Neural cell (in vitro differentiated cells): ENCODE measurements around the gene TCFL5. TPM values are rescaled to one million over a fixed set of nuclear protein-coding genes. Genes with fewer than 3 reads are reported as not detected.
"Not testable (repeated sequence)": the region's sequence is repeated elsewhere in the genome, so short reads cannot be mapped to it uniquely, and the experiment has no call there.

Experiments
- H2AFZ ChIP-seq: fragments of 200-600, 300-800 bp; sonication (generic), shearing (Covaris generic); 2 replicates; pipeline ENCODE4 v1.6.0; 2014; ENCODE audit warnings: low read depth, mild to moderate bottlenecking, antibody characterized with exemption, low read length, moderate library complexity
- H3F3A ChIP-seq: fragments of 200-600 bp; shearing (Covaris generic); 2 replicates; pipeline ENCODE4 v1.6.1; 2016; ENCODE audit warnings: mild to moderate bottlenecking, moderate library complexity, mixed read lengths, antibody characterized with exemption, low read length; ENCODE audit not compliant: insufficient read depth, poor library complexity, severe bottlenecking
- H3K27ac ChIP-seq: fragments of 200-600, 300-800 bp; sonication (generic), shearing (Covaris generic); 2 replicates; pipeline ENCODE4 v1.5.1; 2014; ENCODE audit warnings: mild to moderate bottlenecking, low read length, moderate library complexity
- H3K27me3 ChIP-seq: fragments of 300-800, 200-600 bp; sonication (generic), shearing (Covaris generic); 2 replicates; pipeline ENCODE4 v1.6.0; 2014; ENCODE audit warnings: mild to moderate bottlenecking, low read depth, low read length, moderate library complexity; ENCODE audit not compliant: insufficient read depth
- H3K36me3 ChIP-seq: fragments of 300-800, 200-600 bp; sonication (generic), shearing (Covaris generic); 2 replicates; pipeline ENCODE4 v1.5.1; 2014; ENCODE audit warnings: mild to moderate bottlenecking, antibody characterized with exemption, low read length, moderate library complexity; ENCODE audit not compliant: insufficient read depth
- H3K4me2 ChIP-seq: fragments of 300-800, 200-600 bp; sonication (generic), shearing (Covaris generic); 2 replicates; pipeline ENCODE4 v1.6.0; 2014; ENCODE audit warnings: mild to moderate bottlenecking, low read length
- H3K4me3 ChIP-seq: fragments of 300-800, 200-600 bp; sonication (generic), shearing (Covaris generic); 2 replicates; pipeline ENCODE4 v1.5.1; 2014; ENCODE audit warnings: mild to moderate bottlenecking, low read length, moderate library complexity
- H3K79me2 ChIP-seq: fragments of 200-600 bp; shearing (Covaris generic); replicated peaks from 2 replicates; pipeline ENCODE4 v1.6.0; 2014; ENCODE audit warnings: mild to moderate bottlenecking, low read length, moderate library complexity; ENCODE audit not compliant: insufficient read depth
- H3K9ac ChIP-seq: fragments of 300-800, 200-600 bp; sonication (generic), shearing (Covaris generic); 2 replicates; pipeline ENCODE4 v1.6.1; 2016; ENCODE audit warnings: mild to moderate bottlenecking, low read length, mixed read lengths
- H3K9me2 ChIP-seq: fragments of 200-600 bp; shearing (Covaris generic); 2 replicates; pipeline ENCODE4 v1.6.1; 2016; ENCODE audit warnings: mild to moderate bottlenecking, low read length, mixed read lengths; ENCODE audit not compliant: insufficient read depth
- H3K9me3 ChIP-seq: fragments of 200-600, 300-800 bp; sonication (generic), shearing (Covaris generic); 2 replicates; pipeline ENCODE4 v1.6.1; 2016; ENCODE audit warnings: mild to moderate bottlenecking, mixed run types, low read length, moderate library complexity, mixed read lengths
- H4K20me1 ChIP-seq: fragments of 200-600 bp; shearing (Covaris generic); 2 replicates; pipeline ENCODE4 v1.6.1; 2016; ENCODE audit warnings: mild to moderate bottlenecking, mixed run types; ENCODE audit not compliant: insufficient read depth
- CTCF ChIP-seq: fragments of 450-650 bp; IDR thresholded peaks from 2 replicates; pipeline ENCODE4 v1.5.1; 2014; ENCODE audit warnings: antibody characterized with exemption, mild to moderate bottlenecking, moderate library complexity; ENCODE audit not compliant: poor library complexity, severe bottlenecking
- EP300 ChIP-seq: fragments of 450-650 bp; conservative IDR thresholded peaks from 2 replicates; pipeline ENCODE4 v1.6.1; 2014; ENCODE audit warnings: antibody characterized with exemption, mild to moderate bottlenecking, moderate library complexity; ENCODE audit not compliant: poor library complexity, severe bottlenecking
- EZH2 ChIP-seq: fragments of 200-600, 300-800 bp; shearing (Covaris generic), sonication (generic); IDR thresholded peaks from 2 replicates; pipeline ENCODE4 v1.6.1; 2014; ENCODE audit warnings: antibody characterized with exemption, low read length, borderline replicate concordance, mild to moderate bottlenecking; ENCODE audit not compliant: insufficient read depth, poor library complexity, severe bottlenecking
- MXI1 ChIP-seq: fragments of 450-650 bp; conservative IDR thresholded peaks from 2 replicates; pipeline ENCODE4 v1.6.1; 2014; ENCODE audit warnings: antibody characterized with exemption, mild to moderate bottlenecking; ENCODE audit not compliant: poor library complexity, severe bottlenecking
- POLR2AphosphoS5 ChIP-seq: IDR thresholded peaks from 2 replicates; pipeline ENCODE4 v1.6.1; 2012
- RAD21 ChIP-seq: fragments of 450-650 bp; conservative IDR thresholded peaks from 2 replicates; pipeline ENCODE4 v1.6.1; 2014; ENCODE audit warnings: antibody characterized with exemption, mild to moderate bottlenecking, moderate library complexity
- REST ChIP-seq: IDR thresholded peaks from 2 replicates; pipeline ENCODE4 v1.6.1; 2012; ENCODE audit warnings: borderline replicate concordance
- SMC3 ChIP-seq: fragments of 450-650 bp; conservative IDR thresholded peaks from 2 replicates; pipeline ENCODE4 v1.6.1; 2014; ENCODE audit warnings: antibody characterized with exemption, mild to moderate bottlenecking, moderate library complexity; ENCODE audit not compliant: poor library complexity
- TAF1 ChIP-seq: IDR thresholded peaks from 2 replicates; pipeline ENCODE4 v1.6.1; 2012; ENCODE audit warnings: low read depth
- polyA plus RNA-seq: library from polyadenylated mRNA; depleted of rRNA; stranded (reverse); fragments of >200 nt; gene quantifications from 2 replicates; pipeline ENCODE4 v1.2.3, GENCODE V29; 2014

TCFL5 gene
- polyA plus RNA-seq, 1 donor from 2014 or later = 9.8 TPM

- no peaks in the 10 kb centered on the region for H4K20me1 ChIP-seq
- peaks cover 4% of the 10 kb centered on the region for H3K27me3 ChIP-seq
- no peak overlapping the region for H3K4me2 ChIP-seq
- H3K9ac ChIP-seq = no peak overlapping the region
- H3K9me2 ChIP-seq = no peaks in the 10 kb centered on the region
- H3K79me2 ChIP-seq = no peaks in the 10 kb centered on the region
- no peaks in the 10 kb centered on the region for H3K9me3 ChIP-seq
- no peak overlapping the region for H2AFZ ChIP-seq
- no peaks in the 10 kb centered on the region for H3F3A ChIP-seq
- H3K4me3 ChIP-seq = no peak overlapping the region
- no peaks in the 10 kb centered on the region for H3K36me3 ChIP-seq
- no peak overlapping the region for H3K27ac ChIP-seq
- TF ChIP-seq CTCF (no peak), EZH2 (no peak), MXI1 (no peak), TAF1 (no peak), RAD21 (no peak), EP300 (no peak), REST (no peak), POLR2AphosphoS5 (no peak), SMC3 (no peak)
Observed at GRCh38 chr20:62855120-62855519, 6.5 kb downstream of the TCFL5 start.

GRCh38 chr20:62854121-62854520, 7.5 kb downstream of the TCFL5 start:
- TF ChIP-seq POLR2AphosphoS5 (no peak), EZH2 (no peak), TAF1 (no peak), REST (no peak), CTCF (no peak), EP300 (no peak), SMC3 (no peak), MXI1 (no peak), RAD21 (no peak)
- H3K79me2 ChIP-seq = no peaks in the 10 kb centered on the region
- no peaks in the 10 kb centered on the region for H4K20me1 ChIP-seq
- no peaks in the 10 kb centered on the region for H3K9me2 ChIP-seq
- no peak overlapping the region for H3K4me3 ChIP-seq
- no peak overlapping the region for H3K4me2 ChIP-seq
- no peaks in the 10 kb centered on the region for H3K27me3 ChIP-seq
- H3K9ac ChIP-seq = no peak overlapping the region
- no peak overlapping the region for H3K27ac ChIP-seq
- H3K36me3 ChIP-seq = no peaks in the 10 kb centered on the region
- H3K9me3 ChIP-seq = no peaks in the 10 kb centered on the region
- H3F3A ChIP-seq = no peaks in the 10 kb centered on the region
- no peak overlapping the region for H2AFZ ChIP-seq

- not testable (repeated sequence) for H3K9ac ChIP-seq, H3K36me3 ChIP-seq, H3K27me3 ChIP-seq, H3K9me2 ChIP-seq, H3K79me2 ChIP-seq, H3K4me3 ChIP-seq, H3K27ac ChIP-seq, H3F3A ChIP-seq, H4K20me1 ChIP-seq, H3K4me2 ChIP-seq, H2AFZ ChIP-seq, H3K9me3 ChIP-seq
Observed at GRCh38 chr20:62853304-62853703, 8.3 kb downstream of the TCFL5 start.
